ENCODE data around the gene ENOX2. TPM values are rescaled to one million over a fixed set of nuclear protein-coding genes. Genes with fewer than 3 reads are reported as not detected.
"Not testable (repeated sequence)": the region's sequence is repeated elsewhere in the genome, so short reads cannot be mapped to it uniquely, and the experiment has no call there.

ENOX2 gene
- polyA plus RNA-seq, 4 donors: 3.2 to 14.5 (median 4.8) TPM

- not testable (repeated sequence) for H3K27me3 ChIP-seq (ENCODE audit: control insufficient read depth in 3 of 3, insufficient read depth in 3 of 3, low read length in 3 of 3); H3K36me3 ChIP-seq (ENCODE audit: control insufficient read depth in 3 of 3, insufficient read depth in 2 of 3, low read depth in 1 of 3, low read length in 3 of 3); DNase-seq; H3K4me3 ChIP-seq (ENCODE audit: low read depth in 1 of 3, low read length in 3 of 3); H3K9me3 ChIP-seq (ENCODE audit: control insufficient read depth in 2 of 2, insufficient read depth in 1 of 2, low read depth in 1 of 2, low read length in 1 of 2); H3K27ac ChIP-seq (ENCODE audit: low read depth in 1 of 3, low read length in 2 of 3); FAIRE-seq; H3K4me1 ChIP-seq (ENCODE audit: control insufficient read depth in 3 of 3, insufficient read depth in 2 of 3, low read depth in 1 of 3, low read length in 2 of 3)
- WGBS, 3 donors: 38 to 60% (median 45%) methylated on average over 2 of the region's 2 CpGs
Observed at GRCh38 chrX:130918498-130918897, 15.5 kb upstream of the ENOX2 start.

GRCh38 chrX:130916636-130917422 lies 13.8 kb upstream of the ENOX2 start:
- DNase-seq (peak; percentile 40 to 46), FAIRE-seq (no peak)
- 21 to 31% (median 24%) methylated on average over 7 of the region's 7 CpGs for WGBS, 3 donors
- Histone ChIP-seq H3K4me3 (ENCODE audit: low read depth in 1 of 3, low read length in 3 of 3) (no peak overlapping the region), H3K27me3 (ENCODE audit: control insufficient read depth in 3 of 3, insufficient read depth in 3 of 3, low read length in 3 of 3) (no peaks in the 10 kb centered on the region), H3K9me3 (ENCODE audit: control insufficient read depth in 2 of 2, insufficient read depth in 1 of 2, low read depth in 1 of 2, low read length in 1 of 2) (no peaks in the 10 kb centered on the region), H3K36me3 (ENCODE audit: control insufficient read depth in 3 of 3, insufficient read depth in 2 of 3, low read depth in 1 of 3, low read length in 3 of 3) (no peaks in the 10 kb centered on the region), H3K4me1 (ENCODE audit: control insufficient read depth in 3 of 3, insufficient read depth in 2 of 3, low read depth in 1 of 3, low read length in 2 of 3) (no peaks in the 10 kb centered on the region), H3K27ac (ENCODE audit: low read depth in 1 of 3, low read length in 2 of 3) (no peak overlapping the region)

- FAIRE-seq: no peak
- no peak for DNase-seq
Observed at GRCh38 chrX:130915302-130915701, 12.3 kb upstream of the ENOX2 start.

GRCh38 chrX:130909469-130910136 lies 6.6 kb upstream of the ENOX2 start:
- Histone ChIP-seq H3K27ac (ENCODE audit: low read depth in 1 of 3, low read length in 2 of 3) (no peak overlapping the region), H3K4me3 (ENCODE audit: low read depth in 1 of 3, low read length in 3 of 3) (no peak overlapping the region), H3K27me3 (ENCODE audit: control insufficient read depth in 3 of 3, insufficient read depth in 3 of 3, low read length in 3 of 3) (no peaks in the 10 kb centered on the region), H3K4me1 (ENCODE audit: control insufficient read depth in 3 of 3, insufficient read depth in 2 of 3, low read depth in 1 of 3, low read length in 2 of 3) (no peaks in the 10 kb centered on the region), H3K36me3 (ENCODE audit: control insufficient read depth in 3 of 3, insufficient read depth in 2 of 3, low read depth in 1 of 3, low read length in 3 of 3) (no peaks in the 10 kb centered on the region), H3K9me3 (ENCODE audit: control insufficient read depth in 2 of 2, insufficient read depth in 1 of 2, low read depth in 1 of 2, low read length in 1 of 2) (no peaks in the 10 kb centered on the region)
- 67 to 82% (median 68%) methylated on average over 2 of the region's 2 CpGs for WGBS, 3 donors
- DNase-seq (no peak), FAIRE-seq (no peak)

More at GRCh38 chrX:130915302-130915701, 12.3 kb upstream of the ENOX2 start:
- no peak overlapping the region for H3K27ac ChIP-seq (ENCODE audit: low read depth in 1 of 3, low read length in 2 of 3)
- no peaks in the 10 kb centered on the region for H3K36me3 ChIP-seq (ENCODE audit: control insufficient read depth in 3 of 3, insufficient read depth in 2 of 3, low read depth in 1 of 3, low read length in 3 of 3)
- H3K4me1 ChIP-seq (ENCODE audit: control insufficient read depth in 3 of 3, insufficient read depth in 2 of 3, low read depth in 1 of 3, low read length in 2 of 3): no peaks in the 10 kb centered on the region
- H3K4me3 ChIP-seq (ENCODE audit: low read depth in 1 of 3, low read length in 3 of 3): no peak overlapping the region
- no peaks in the 10 kb centered on the region for H3K9me3 ChIP-seq (ENCODE audit: control insufficient read depth in 2 of 2, insufficient read depth in 1 of 2, low read depth in 1 of 2, low read length in 1 of 2)
- no peaks in the 10 kb centered on the region for H3K27me3 ChIP-seq (ENCODE audit: control insufficient read depth in 3 of 3, insufficient read depth in 3 of 3, low read length in 3 of 3)

- Histone ChIP-seq H3K27me3 (ENCODE audit: control insufficient read depth in 3 of 3, insufficient read depth in 3 of 3, low read length in 3 of 3) (no peaks in the 10 kb centered on the region), H3K4me1 (ENCODE audit: control insufficient read depth in 3 of 3, insufficient read depth in 2 of 3, low read depth in 1 of 3, low read length in 2 of 3) (no peaks in the 10 kb centered on the region), H3K9me3 (ENCODE audit: control insufficient read depth in 2 of 2, insufficient read depth in 1 of 2, low read depth in 1 of 2, low read length in 1 of 2) (no peaks in the 10 kb centered on the region), H3K4me3 (ENCODE audit: low read depth in 1 of 3, low read length in 3 of 3) (no peak overlapping the region), H3K27ac (ENCODE audit: low read depth in 1 of 3, low read length in 2 of 3) (no peak overlapping the region), H3K36me3 (ENCODE audit: control insufficient read depth in 3 of 3, insufficient read depth in 2 of 3, low read depth in 1 of 3, low read length in 3 of 3) (no peaks in the 10 kb centered on the region)
- FAIRE-seq (no peak), DNase-seq (no peak)
- WGBS, 3 donors: 37 to 62% (median 59%) methylated on average over 1 of the region's 1 CpG
Observed at GRCh38 chrX:130906776-130907175, 3.8 kb upstream of the ENOX2 start.

GRCh38 chrX:130902446-130902782 lies 595 bp downstream of the ENOX2 start:
- no peak for DNase-seq
- 0 to 27% (median 1%) methylated on average over 8 to 11 of the region's 11 CpGs for WGBS, 3 donors
- Histone ChIP-seq H3K4me1 (ENCODE audit: control insufficient read depth in 3 of 3, insufficient read depth in 2 of 3, low read depth in 1 of 3, low read length in 2 of 3) (no peaks in the 10 kb centered on the region), H3K36me3 (ENCODE audit: control insufficient read depth in 3 of 3, insufficient read depth in 2 of 3, low read depth in 1 of 3, low read length in 3 of 3) (peaks cover 0 to 2% (median 0%) of the 10 kb centered on the region in 3 donors), H3K4me3 (ENCODE audit: low read depth in 1 of 3, low read length in 3 of 3) (peak overlapping the region in 2 of 3 donors; percentile 60 to 82), H3K27me3 (ENCODE audit: control insufficient read depth in 3 of 3, insufficient read depth in 3 of 3, low read length in 3 of 3) (no peaks in the 10 kb centered on the region), H3K9me3 (ENCODE audit: control insufficient read depth in 2 of 2, insufficient read depth in 1 of 2, low read depth in 1 of 2, low read length in 1 of 2) (no peaks in the 10 kb centered on the region), H3K27ac (ENCODE audit: low read depth in 1 of 3, low read length in 2 of 3) (peak overlapping the region in 1 of 3 donors; percentile 80)
- no peak for FAIRE-seq

- no peaks in the 10 kb centered on the region for H3K27me3 ChIP-seq (ENCODE audit: control insufficient read depth in 3 of 3, insufficient read depth in 3 of 3, low read length in 3 of 3)
- DNase-seq (no peak), FAIRE-seq (no peak)
- H3K27ac ChIP-seq (ENCODE audit: low read depth in 1 of 3, low read length in 2 of 3): no peak overlapping the region
- no peaks in the 10 kb centered on the region for H3K4me1 ChIP-seq (ENCODE audit: control insufficient read depth in 3 of 3, insufficient read depth in 2 of 3, low read depth in 1 of 3, low read length in 2 of 3)
- WGBS, 3 donors: 72 to 88% (median 81%) methylated on average over 9 of the region's 9 CpGs
- peaks cover 0 to 2% (median 0%) of the 10 kb centered on the region in 3 donors for H3K36me3 ChIP-seq (ENCODE audit: control insufficient read depth in 3 of 3, insufficient read depth in 2 of 3, low read depth in 1 of 3, low read length in 3 of 3)
- H3K9me3 ChIP-seq (ENCODE audit: control insufficient read depth in 2 of 2, insufficient read depth in 1 of 2, low read depth in 1 of 2, low read length in 1 of 2): no peaks in the 10 kb centered on the region
- no peak overlapping the region for H3K4me3 ChIP-seq (ENCODE audit: low read depth in 1 of 3, low read length in 3 of 3)
Observed at GRCh38 chrX:130896802-130897501, 6.1 kb downstream of the ENOX2 start.

GRCh38 chrX:130896026-130896425 lies 7.0 kb downstream of the ENOX2 start:
- WGBS, 3 donors: 31 to 67% (median 43%) methylated on average over 1 of the region's 1 CpG
- Histone ChIP-seq H3K27ac (ENCODE audit: low read depth in 1 of 3, low read length in 2 of 3) (no peak overlapping the region), H3K9me3 (ENCODE audit: control insufficient read depth in 2 of 2, insufficient read depth in 1 of 2, low read depth in 1 of 2, low read length in 1 of 2) (no peaks in the 10 kb centered on the region), H3K36me3 (ENCODE audit: control insufficient read depth in 3 of 3, insufficient read depth in 2 of 3, low read depth in 1 of 3, low read length in 3 of 3) (peaks cover 0 to 2% (median 0%) of the 10 kb centered on the region in 3 donors), H3K27me3 (ENCODE audit: control insufficient read depth in 3 of 3, insufficient read depth in 3 of 3, low read length in 3 of 3) (no peaks in the 10 kb centered on the region), H3K4me3 (ENCODE audit: low read depth in 1 of 3, low read length in 3 of 3) (no peak overlapping the region), H3K4me1 (ENCODE audit: control insufficient read depth in 3 of 3, insufficient read depth in 2 of 3, low read depth in 1 of 3, low read length in 2 of 3) (no peaks in the 10 kb centered on the region)
- DNase-seq (no peak), FAIRE-seq (no peak)

Data from small intestine (tissue), 7 donors.